SW480 (cell line): ENCODE results near the gene CHID1.

Source experiments
- DNase-seq: peaks from one replicate; pipeline ENCODE4 v3.0.0-alpha.2; 2016; ENCODE audit warnings: low spot score

CHID1 gene

GRCh38 chr11:823441-824291 lies 86.9 kb downstream of the CHID1 start:
- DNase-seq, result no peak

GRCh38 chr11:821512-822371 lies 88.9 kb downstream of the CHID1 start:
- no peak for DNase-seq

GRCh38 chr11:820655-821511 lies 89.7 kb downstream of the CHID1 start:
- DNase-seq, result peak; percentile 73

- DNase-seq, result peak; percentile 83
Measured at GRCh38 chr11:819943-820649, 90.5 kb downstream of the CHID1 start.

GRCh38 chr11:819129-819931 lies 91.3 kb downstream of the CHID1 start:
- peak; percentile 85 for DNase-seq

GRCh38 chr11:818396-819128 lies 92.0 kb downstream of the CHID1 start, which contains the start of gene PNPLA2:
Gene PNPLA2 (plus strand): TSS chr11:818914. CDS start chr11:819719, 805 bp downstream.
- DNase-seq, result no peak
